GM18907 (cell line): ENCODE results near the gene METTL15.
"Not testable (repeated sequence)": the region's sequence is repeated elsewhere in the genome, so short reads cannot be mapped to it uniquely, and the experiment has no call there.

ENCODE experiments used
- ATAC-seq: cut with Tn5 transposase; IDR thresholded peaks from one replicate; pipeline ENCODE4 v1.9.1; 2021; ENCODE audit warnings: mild to moderate bottlenecking, moderate library complexity; ENCODE audit not compliant: unreplicated experiment

The METTL15 gene

GRCh38 chr11:28176351-28176750 is 68.2 kb downstream of the METTL15 start:
- ATAC-seq: no peak

- no peak for ATAC-seq
Measured at GRCh38 chr11:28195449-28195848, 87.3 kb downstream of the METTL15 start.

GRCh38 chr11:28209906-28210305 is 101.7 kb downstream of the METTL15 start:
- no peak for ATAC-seq

- not testable (repeated sequence) for ATAC-seq
Measured at GRCh38 chr11:28222063-28222462, 113.9 kb downstream of the METTL15 start.

GRCh38 chr11:28223577-28223976 is 115.4 kb downstream of the METTL15 start:
- peak; percentile 81 for ATAC-seq

GRCh38 chr11:28223994-28224393 is 115.8 kb downstream of the METTL15 start:
- no peak for ATAC-seq

- ATAC-seq: no peak
Measured at GRCh38 chr11:28227460-28227859, 119.3 kb downstream of the METTL15 start.

GRCh38 chr11:28228196-28228895 is 120.2 kb downstream of the METTL15 start:
- ATAC-seq: no peak

- no peak for ATAC-seq
Measured at GRCh38 chr11:28231475-28231874, 123.3 kb downstream of the METTL15 start.

- ATAC-seq: no peak
Measured at GRCh38 chr11:28232649-28233048, 124.5 kb downstream of the METTL15 start.

- ATAC-seq: no peak
Measured at GRCh38 chr11:28241760-28242159, 133.6 kb downstream of the METTL15 start.

- ATAC-seq: no peak
Measured at GRCh38 chr11:28242596-28242995, 134.4 kb downstream of the METTL15 start.

- no peak for ATAC-seq
Measured at GRCh38 chr11:28243061-28243460, 134.9 kb downstream of the METTL15 start.

- no peak for ATAC-seq
Measured at GRCh38 chr11:28243581-28243980, 135.4 kb downstream of the METTL15 start.

- no peak for ATAC-seq
Measured at GRCh38 chr11:28245131-28245530, 136.9 kb downstream of the METTL15 start.

- peak; percentile 73 for ATAC-seq
Measured at GRCh38 chr11:28250192-28250591, 142.0 kb downstream of the METTL15 start.

GRCh38 chr11:28251257-28251656 is 143.1 kb downstream of the METTL15 start:
- ATAC-seq: no peak

GRCh38 chr11:28257761-28258160 is 149.6 kb downstream of the METTL15 start:
- ATAC-seq: no peak

- ATAC-seq: peak; percentile 73
Measured at GRCh38 chr11:28259177-28259843, 151.1 kb downstream of the METTL15 start.

- ATAC-seq: no peak
Measured at GRCh38 chr11:28268925-28269324, 160.7 kb downstream of the METTL15 start.

- no peak for ATAC-seq
Measured at GRCh38 chr11:28269586-28269985, 161.4 kb downstream of the METTL15 start.

- ATAC-seq: not testable (repeated sequence)
Measured at GRCh38 chr11:28272247-28272646, 164.1 kb downstream of the METTL15 start.
